ENCODE measurements around the gene PCK2. TPM values are rescaled to one million over a fixed set of nuclear protein-coding genes. Genes with fewer than 3 reads are reported as not detected.
A peak's percentile ranks its signal among the peaks of the same experiment; 100 is the strongest.

Gene PCK2
- total RNA-seq, 1 donor from 2014 or later = 55.0 TPM

DNA sequence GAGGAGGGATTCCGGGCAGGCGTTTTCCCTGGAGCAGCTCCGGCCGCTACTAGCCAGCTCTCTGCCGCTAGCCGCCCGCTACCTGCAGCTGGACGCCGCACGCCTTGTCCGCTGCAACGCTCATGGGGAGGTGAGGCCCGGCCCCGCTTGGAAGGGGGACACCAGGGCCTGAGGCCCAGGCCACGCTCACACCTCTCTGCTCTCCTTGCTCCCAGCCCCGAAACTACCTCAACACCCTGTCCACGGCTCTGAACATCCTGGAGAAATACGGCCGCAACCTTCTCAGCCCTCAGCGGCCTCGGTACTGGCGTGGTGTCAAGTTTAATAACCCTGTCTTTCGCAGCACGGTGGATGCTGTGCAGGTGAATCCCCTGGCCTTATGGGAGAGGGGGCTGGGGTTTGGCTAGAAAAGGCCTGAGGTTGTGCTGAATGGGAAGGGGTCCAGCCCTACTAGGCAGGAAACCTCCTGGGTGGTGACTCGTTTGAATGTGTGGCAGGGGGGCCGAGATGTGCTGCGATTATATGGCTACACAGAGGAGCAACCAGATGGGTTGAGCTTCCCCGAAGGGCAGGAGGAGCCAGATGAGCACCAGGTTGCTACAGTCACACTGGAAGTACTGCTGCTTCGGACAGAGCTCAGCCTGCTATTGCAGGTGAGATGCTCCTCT lies 53.8 kb downstream of the PCK2 start:
- Mint-ChIP-seq H3K4me1 (ENCODE audit: low read depth) (peaks cover 58% of the 10 kb centered on the region), H3K27ac (peak overlapping the region; percentile 65), H3K27me3 (ENCODE audit: insufficient read depth) (no peaks in the 10 kb centered on the region), H3K4me3 (peak overlapping the region; percentile 94), H3K36me3 (ENCODE audit: low read depth) (peaks cover 64% of the 10 kb centered on the region), H3K9me3 (no peaks in the 10 kb centered on the region)
- intact Hi-C loops (cut with micrococcal nuclease) = loop anchor here (1.0 to 10.0 kb wide), 12 partner anchors 13 to 823 kb away; partner anchors contain the start of genes CARMIL3, CHMP4A, DCAF11 and GMPR2
- DNase-seq (ENCODE audit: low spot score) = no peak

DNA sequence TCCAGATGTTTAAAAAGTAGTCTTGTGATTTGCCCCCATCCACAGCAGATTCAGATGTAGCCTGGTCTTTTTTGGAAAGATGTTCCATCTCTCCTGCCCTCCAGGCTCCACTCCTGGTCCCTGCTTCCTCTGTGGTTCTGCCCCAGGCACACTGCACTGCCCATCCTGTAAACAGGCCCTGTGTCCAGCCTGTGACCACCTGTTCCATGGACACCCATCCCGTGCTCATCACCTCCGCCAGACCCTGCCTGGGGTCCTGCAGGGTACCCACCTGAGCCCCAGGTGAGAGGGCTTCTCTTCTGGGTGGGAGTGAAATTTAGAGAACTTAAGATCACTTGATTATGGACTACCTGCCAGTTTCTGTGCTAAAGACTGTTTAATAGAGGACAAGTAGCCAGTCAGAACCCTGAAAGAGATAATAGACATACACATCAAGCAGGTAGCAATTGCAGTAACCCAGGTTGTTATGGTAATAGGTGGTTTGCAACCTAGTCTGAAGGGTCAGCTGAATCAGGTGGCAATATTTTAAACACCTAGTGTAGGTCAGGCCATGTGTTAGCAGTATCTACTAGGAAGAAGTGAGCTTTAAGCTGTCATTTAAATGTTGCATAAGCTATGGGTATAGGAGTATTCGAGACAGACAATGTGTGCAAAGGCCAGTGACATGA lies 55.3 kb downstream of the PCK2 start:
- H3K27ac Mint-ChIP-seq = no peak overlapping the region
- peaks cover 44% of the 10 kb centered on the region for H3K4me1 Mint-ChIP-seq (ENCODE audit: low read depth)
- no peaks in the 10 kb centered on the region for H3K27me3 Mint-ChIP-seq (ENCODE audit: insufficient read depth)
- intact Hi-C loops (cut with micrococcal nuclease) = loop anchor here (5.0 to 10.0 kb wide), 2 partner anchors 682 to 825 kb away; partner anchors contain the start of genes NGDN and PABPN1
- H3K4me3 Mint-ChIP-seq = peak overlapping the region; percentile 94
- H3K9me3 Mint-ChIP-seq = no peaks in the 10 kb centered on the region
- no peak for DNase-seq (ENCODE audit: low spot score)
- peaks cover 51% of the 10 kb centered on the region for H3K36me3 Mint-ChIP-seq (ENCODE audit: low read depth)

DNA sequence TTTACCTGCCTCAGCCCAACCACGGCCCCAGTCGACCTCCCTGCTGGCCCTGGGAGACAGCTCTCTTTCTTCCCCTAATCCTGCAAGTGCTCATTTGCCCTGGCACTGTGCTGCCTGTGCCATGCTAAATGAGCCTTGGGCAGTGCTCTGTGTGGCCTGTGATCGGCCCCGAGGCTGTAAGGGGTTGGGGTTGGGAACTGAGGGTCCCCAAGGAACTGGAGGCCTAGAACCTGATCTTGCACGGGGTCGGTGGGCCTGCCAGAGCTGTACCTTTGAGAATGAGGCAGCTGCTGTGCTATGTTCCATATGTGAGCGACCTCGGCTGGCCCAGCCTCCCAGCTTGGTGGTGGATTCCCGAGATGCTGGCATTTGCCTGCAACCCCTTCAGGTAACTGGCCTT lies 56.0 kb downstream of the PCK2 start:
- Mint-ChIP-seq H3K27me3 (ENCODE audit: insufficient read depth) (no peaks in the 10 kb centered on the region), H3K36me3 (ENCODE audit: low read depth) (peaks cover 51% of the 10 kb centered on the region), H3K27ac (peak overlapping the region; percentile 18), H3K4me3 (no peak overlapping the region), H3K4me1 (ENCODE audit: low read depth) (peaks cover 38% of the 10 kb centered on the region), H3K9me3 (no peaks in the 10 kb centered on the region)
- intact Hi-C loops (cut with micrococcal nuclease) = no loop called here
- no peak for DNase-seq (ENCODE audit: low spot score)

DNA sequence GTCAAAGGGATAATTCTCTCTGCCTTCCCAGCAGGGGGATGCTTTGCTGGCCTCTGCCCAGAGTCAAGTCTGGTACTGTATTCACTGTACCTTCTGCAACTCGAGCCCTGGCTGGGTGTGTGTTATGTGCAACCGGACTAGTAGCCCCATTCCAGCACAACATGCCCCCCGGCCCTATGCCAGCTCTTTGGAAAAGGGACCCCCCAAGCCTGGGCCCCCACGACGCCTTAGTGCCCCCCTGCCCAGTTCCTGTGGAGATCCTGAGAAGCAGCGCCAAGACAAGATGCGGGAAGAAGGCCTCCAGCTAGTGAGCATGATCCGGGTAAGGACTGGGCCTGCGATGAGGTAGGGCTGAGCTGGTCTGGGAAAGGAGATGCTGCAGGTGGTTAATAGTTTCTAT lies 56.5 kb downstream of the PCK2 start:
- DNase-seq (ENCODE audit: low spot score) = no peak
- peaks cover 48% of the 10 kb centered on the region for H3K36me3 Mint-ChIP-seq (ENCODE audit: low read depth)
- peak overlapping the region; percentile 18 for H3K27ac Mint-ChIP-seq

DNA sequence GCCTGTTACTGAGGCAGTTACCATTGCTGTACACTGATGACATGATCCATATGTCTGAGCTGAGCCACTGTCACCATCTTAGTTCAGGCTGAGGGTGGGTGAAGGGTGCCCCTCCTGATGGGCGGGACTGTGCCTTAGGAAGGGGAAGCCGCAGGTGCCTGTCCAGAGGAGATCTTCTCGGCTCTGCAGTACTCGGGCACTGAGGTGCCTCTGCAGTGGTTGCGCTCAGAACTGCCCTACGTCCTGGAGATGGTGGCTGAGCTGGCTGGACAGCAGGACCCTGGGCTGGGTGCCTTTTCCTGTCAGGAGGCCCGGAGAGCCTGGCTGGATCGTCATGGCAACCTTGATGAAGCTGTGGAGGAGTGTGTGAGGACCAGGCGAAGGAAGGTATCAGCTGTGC lies 56.9 kb downstream of the PCK2 start:
- DNase-seq (ENCODE audit: low spot score) = no peak
- Mint-ChIP-seq H3K4me1 (ENCODE audit: low read depth) (peaks cover 28% of the 10 kb centered on the region), H3K36me3 (ENCODE audit: low read depth) (peaks cover 48% of the 10 kb centered on the region)

More for the DNA sequence above, 56.5 kb downstream of the PCK2 start:
- Mint-ChIP-seq H3K27me3 (ENCODE audit: insufficient read depth) (no peaks in the 10 kb centered on the region), H3K4me1 (ENCODE audit: low read depth) (peaks cover 33% of the 10 kb centered on the region), H3K9me3 (no peaks in the 10 kb centered on the region), H3K4me3 (peak overlapping the region; percentile 50)
- intact Hi-C loops (cut with micrococcal nuclease) = no loop called here

DNA sequence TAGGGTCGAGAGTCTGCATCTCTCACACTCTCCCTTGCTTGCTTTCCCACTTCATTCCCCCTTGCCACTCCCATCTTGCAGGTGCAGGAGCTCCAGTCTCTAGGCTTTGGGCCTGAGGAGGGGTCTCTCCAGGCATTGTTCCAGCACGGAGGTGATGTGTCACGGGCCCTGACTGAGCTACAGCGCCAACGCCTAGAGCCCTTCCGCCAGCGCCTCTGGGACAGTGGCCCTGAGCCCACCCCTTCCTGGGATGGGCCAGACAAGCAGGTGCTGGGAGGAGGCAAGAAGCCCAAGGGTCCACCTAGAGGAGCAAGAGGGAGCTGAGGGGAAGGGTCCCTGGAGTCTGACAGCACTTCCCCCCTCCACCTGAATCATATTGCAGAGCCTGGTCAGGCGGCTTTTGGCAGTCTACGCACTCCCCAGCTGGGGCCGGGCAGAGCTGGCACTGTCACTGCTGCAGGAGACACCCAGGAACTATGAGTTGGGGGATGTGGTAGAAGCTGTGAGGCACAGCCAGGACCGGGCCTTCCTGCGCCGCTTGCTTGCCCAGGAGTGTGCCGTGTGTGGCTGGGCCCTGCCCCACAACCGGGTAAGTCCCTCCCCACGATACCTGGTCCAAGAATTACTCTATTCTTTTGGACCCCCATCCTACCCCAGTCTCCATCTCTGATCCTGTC lies 57.4 kb downstream of the PCK2 start:
- H3K9me3 Mint-ChIP-seq = no peaks in the 10 kb centered on the region
- intact Hi-C loops (cut with micrococcal nuclease) = no loop called here
- peaks cover 49% of the 10 kb centered on the region for H3K36me3 Mint-ChIP-seq (ENCODE audit: low read depth)
- DNase-seq (ENCODE audit: low spot score) = no peak
- H3K4me3 Mint-ChIP-seq = no peak overlapping the region
- peaks cover 28% of the 10 kb centered on the region for H3K4me1 Mint-ChIP-seq (ENCODE audit: low read depth)
- no peak overlapping the region for H3K27ac Mint-ChIP-seq
- no peaks in the 10 kb centered on the region for H3K27me3 Mint-ChIP-seq (ENCODE audit: insufficient read depth)

More for the DNA sequence above, 56.9 kb downstream of the PCK2 start:
- H3K9me3 Mint-ChIP-seq = no peaks in the 10 kb centered on the region
- intact Hi-C loops (cut with micrococcal nuclease) = no loop called here
- H3K4me3 Mint-ChIP-seq = no peak overlapping the region
- no peak overlapping the region for H3K27ac Mint-ChIP-seq
- H3K27me3 Mint-ChIP-seq (ENCODE audit: insufficient read depth) = no peaks in the 10 kb centered on the region

Other genes with a start within 250 kb of the PCK2 start
- gene DHRS4, start 140.5 kb upstream of the PCK2 start, total RNA-seq = 13.9 and 18.4 TPM in 2 replicates
- gene DHRS4L2, start 105.4 kb upstream of the PCK2 start, total RNA-seq = 17.9 and 20.9 TPM in 2 replicates
- 3.0 and 3.4 TPM in 2 replicates for gene CARMIL3, start 42.3 kb upstream of the PCK2 start, total RNA-seq
- gene CPNE6, start 22.7 kb upstream of the PCK2 start, total RNA-seq = not detected in 2 replicates
- 69.9 and 71.6 TPM in 2 replicates for gene DCAF11, start 20.5 kb downstream of the PCK2 start, total RNA-seq
- 2.1 and 2.7 TPM in 2 replicates for gene NRL, start 20.6 kb downstream of the PCK2 start, total RNA-seq
- 0.26 TPM in 1 of 2 replicates, not detected in the other for gene FITM1, start 36.3 kb downstream of the PCK2 start, total RNA-seq
- gene PSME1, start 41.9 kb downstream of the PCK2 start, total RNA-seq = 291 and 295 TPM in 2 replicates
- gene EMC9, start 47.3 kb downstream of the PCK2 start, total RNA-seq = 22.9 and 28.3 TPM in 2 replicates
- 575 and 588 TPM in 2 replicates for gene PSME2, start 52.3 kb downstream of the PCK2 start, total RNA-seq
- gene RNF31, start 53.2 kb downstream of the PCK2 start, total RNA-seq = 115 and 129 TPM in 2 replicates
- gene IRF9, start 67.0 kb downstream of the PCK2 start, total RNA-seq = 130 and 152 TPM in 2 replicates
- gene REC8, start 77.8 kb downstream of the PCK2 start, total RNA-seq = 27.8 and 28.9 TPM in 2 replicates
- gene IPO4, start 94.5 kb downstream of the PCK2 start, total RNA-seq = 106 and 107 TPM in 2 replicates
- 34.5 and 35.3 TPM in 2 replicates for gene TM9SF1, start 101.1 kb downstream of the PCK2 start, total RNA-seq
- 0.42 and 0.49 TPM in 2 replicates for gene TSSK4, start 111.4 kb downstream of the PCK2 start, total RNA-seq
- gene CHMP4A, start 119.2 kb downstream of the PCK2 start, total RNA-seq = 86.5 and 95.8 TPM in 2 replicates
- gene MDP1, start 121.8 kb downstream of the PCK2 start, total RNA-seq = 11.6 and 12.9 TPM in 2 replicates
- gene NEDD8, start 138.1 kb downstream of the PCK2 start, total RNA-seq = 177 and 185 TPM in 2 replicates
- gene GMPR2, start 138.6 kb downstream of the PCK2 start, total RNA-seq = 40.8 and 41.4 TPM in 2 replicates
- 90.9 and 95.9 TPM in 2 replicates for gene TINF2, start 148.3 kb downstream of the PCK2 start, total RNA-seq
- gene TGM1, start 168.9 kb downstream of the PCK2 start, total RNA-seq = 4.1 and 4.8 TPM in 2 replicates
- 52.2 and 54.4 TPM in 2 replicates for gene RABGGTA, start 177.3 kb downstream of the PCK2 start, total RNA-seq
- gene DHRS1, start 205.5 kb downstream of the PCK2 start, total RNA-seq = 7.5 TPM in 2 replicates
- gene NOP9, start 205.5 kb downstream of the PCK2 start, total RNA-seq = 49.3 and 52.6 TPM in 2 replicates
- gene CIDEB, start 213.7 kb downstream of the PCK2 start, total RNA-seq = 18.1 and 18.7 TPM in 2 replicates
- 8.9 and 10.3 TPM in 2 replicates for gene LTB4R2, start 215.8 kb downstream of the PCK2 start, total RNA-seq
- 10.1 and 11.1 TPM in 2 replicates for gene LTB4R, start 217.2 kb downstream of the PCK2 start, total RNA-seq
- gene ADCY4, start 240.8 kb downstream of the PCK2 start, total RNA-seq = 0.93 and 1.5 TPM in 2 replicates
- 14.3 and 14.5 TPM in 2 replicates for gene RIPK3, start 245.7 kb downstream of the PCK2 start, total RNA-seq